K562 (cell line): ENCODE data around the gene ADD2.

Experiments
- CHD2 ChIP-seq: IDR thresholded peaks from 2 replicates; pipeline ENCODE4 v1.6.1; 2011; ENCODE audit warnings: low read depth, low read length
- CTCF ChIP-seq, 3 experiments: IDR thresholded peaks in 2 of 3; conservative IDR thresholded peaks in 1 of 3; 2 replicates each; pipeline ENCODE4 v1.5.1; 2011 to 2012; ENCODE audit warnings: low read length in 3 of 3, mild to moderate bottlenecking in 3 of 3, control low read depth in 2 of 3, improper control_type of control experiment in 1 of 3, inconsistent platforms in 1 of 3, low read depth in 1 of 3, mixed read lengths in 1 of 3, moderate library complexity in 1 of 3; ENCODE audit not compliant: insufficient read depth in 2 of 3
- USF1 ChIP-seq: sonication (generic); formaldehyde crosslinking; IDR thresholded peaks from 2 replicates; pipeline ENCODE4 v1.9.0; 2022; ENCODE audit warnings: mild to moderate bottlenecking, missing genetic modification reagents
- USF2 ChIP-seq: sonication (generic); formaldehyde crosslinking; IDR thresholded peaks from 2 replicates; pipeline ENCODE4 v1.5.0; 2020; ENCODE audit warnings: missing genetic modification reagents
- ZBTB11 ChIP-seq, 3 experiments: fragments of 200-800 bp in 1 of 3; fragments of 250-450 bp in 1 of 3; fragments of 450-650 bp in 1 of 3; sonication (Bioruptor Pico) in 1 of 3; sonication (Bioruptor generic) in 1 of 3; formaldehyde crosslinking in 1 of 3; IDR thresholded peaks; 2 replicates each; pipeline versions ENCODE4 v1.6.1 to v1.8.0; 2016 to 2022; ENCODE audit warnings: mild to moderate bottlenecking in 2 of 3, missing genetic modification characterization in 2 of 3, missing compliant biosample characterization in 1 of 3, moderate library complexity in 1 of 3

- TF ChIP-seq ZBTB11 (CRISPR knock-in tag; IDR thresholded peaks at IDR 0.05) (no peak), USF2 (CRISPR knock-in tag) (no peak), CHD2 (no peak), USF1 (no peak), CTCF (IDR thresholded peaks at IDR 0.05 in 2 of 3, conservative IDR thresholded peaks at IDR 0.05 in 1 of 3; ENCODE audit: insufficient read depth in 2 of 3, low read depth in 1 of 3, low read length in 3 of 3) (no peak)
These were observed 76.4 kb downstream of the ADD2 start for GRCh38 chr2:70691497-70692140.
